Measurements from ENCODE around the gene NRM.
A peak's percentile ranks its signal among the peaks of the same experiment; 100 is the strongest.

The NRM gene

GRCh38 chr6:30681766-30682142, 9.0 kb downstream of the NRM start:
- peak overlapping the region; percentile 95 for H3K4me2 ChIP-seq (ENCODE audit: insufficient read depth, low read length)
- H2AFZ ChIP-seq (ENCODE audit: low read depth, low read length): no peak overlapping the region
- ATAC-seq (ENCODE audit: insufficient read depth, low read depth) (no peak), DNase-seq (no peak)
- peaks cover 44% of the 10 kb centered on the region for H4K20me1 ChIP-seq (ENCODE audit: insufficient read depth, low read length)
- H3K27ac ChIP-seq (ENCODE audit: low read length): peak overlapping the region; percentile 94
- peaks cover 63% of the 10 kb centered on the region for H3K4me1 ChIP-seq (ENCODE audit: insufficient read depth, low read length)
- peaks cover 86% of the 10 kb centered on the region for H3K79me2 ChIP-seq (ENCODE audit: insufficient read depth, low read length)
- H3K9me3 ChIP-seq (ENCODE audit: insufficient read depth, low read length, severe bottlenecking): no peaks in the 10 kb centered on the region
- H3K9ac ChIP-seq (ENCODE audit: low read depth, low read length): peak overlapping the region; percentile 88
- peaks cover 68% of the 10 kb centered on the region for H3K36me3 ChIP-seq (ENCODE audit: insufficient read depth, low read length)
- no peaks in the 10 kb centered on the region for H3K27me3 ChIP-seq (ENCODE audit: insufficient read depth, low read length, poor library complexity)
- no peak for TF ChIP-seq CTCF (IDR thresholded peaks at IDR 0.05; ENCODE audit: borderline replicate concordance, extremely low read depth, low read length, poor library complexity, severe bottlenecking)
- TF ChIP-seq EZH2 (IDR thresholded peaks at IDR 0.05; ENCODE audit: borderline replicate concordance, low read depth, low read length, severe bottlenecking): no peak
- H3K4me3 ChIP-seq (ENCODE audit: low read depth in 1 of 2, low read length in 2 of 2): peak overlapping the region; percentile 21 to 68; a peak in 3 of 4 replicates

- peaks cover 36% of the 10 kb centered on the region for H4K20me1 ChIP-seq (ENCODE audit: insufficient read depth, low read length)
- H3K79me2 ChIP-seq (ENCODE audit: insufficient read depth, low read length): peaks cover 68% of the 10 kb centered on the region
- ATAC-seq (ENCODE audit: insufficient read depth, low read depth) (no peak), DNase-seq (no peak)
- peak overlapping the region; percentile 88 for H3K9ac ChIP-seq (ENCODE audit: low read depth, low read length)
- TF ChIP-seq EZH2 (IDR thresholded peaks at IDR 0.05; ENCODE audit: borderline replicate concordance, low read depth, low read length, severe bottlenecking) (no peak), CTCF (IDR thresholded peaks at IDR 0.05; ENCODE audit: borderline replicate concordance, extremely low read depth, low read length, poor library complexity, severe bottlenecking) (no peak)
- H2AFZ ChIP-seq (ENCODE audit: low read depth, low read length): no peak overlapping the region
- H3K4me2 ChIP-seq (ENCODE audit: insufficient read depth, low read length): peak overlapping the region; percentile 95
- H3K27ac ChIP-seq (ENCODE audit: low read length): peak overlapping the region; percentile 70
- H3K9me3 ChIP-seq (ENCODE audit: insufficient read depth, low read length, severe bottlenecking): no peaks in the 10 kb centered on the region
- no peaks in the 10 kb centered on the region for H3K27me3 ChIP-seq (ENCODE audit: insufficient read depth, low read length, poor library complexity)
- peaks cover 53% of the 10 kb centered on the region for H3K4me1 ChIP-seq (ENCODE audit: insufficient read depth, low read length)
- H3K36me3 ChIP-seq (ENCODE audit: insufficient read depth, low read length): peaks cover 70% of the 10 kb centered on the region
- peak overlapping the region in 1 of 2 experiments; percentile 49; a peak in 2 of 4 replicates for H3K4me3 ChIP-seq (ENCODE audit: low read depth in 1 of 2, low read length in 2 of 2)
These were observed 10.8 kb downstream of the NRM start for GRCh38 chr6:30679765-30680535.

- H2AFZ ChIP-seq (ENCODE audit: low read depth, low read length): no peak overlapping the region
- H3K27me3 ChIP-seq (ENCODE audit: insufficient read depth, low read length, poor library complexity): no peaks in the 10 kb centered on the region
- TF ChIP-seq CTCF (IDR thresholded peaks at IDR 0.05; ENCODE audit: borderline replicate concordance, extremely low read depth, low read length, poor library complexity, severe bottlenecking) (peak; percentile 99), EZH2 (IDR thresholded peaks at IDR 0.05; ENCODE audit: borderline replicate concordance, low read depth, low read length, severe bottlenecking) (no peak)
- H3K4me1 ChIP-seq (ENCODE audit: insufficient read depth, low read length): peaks cover 50% of the 10 kb centered on the region
- H3K36me3 ChIP-seq (ENCODE audit: insufficient read depth, low read length): peaks cover 68% of the 10 kb centered on the region
- H3K4me3 ChIP-seq (ENCODE audit: low read depth in 1 of 2, low read length in 2 of 2): peak overlapping the region in 1 of 2 experiments; percentile 49; a peak in 2 of 4 replicates
- peak; percentile 92 for DNase-seq
- peaks cover 60% of the 10 kb centered on the region for H3K79me2 ChIP-seq (ENCODE audit: insufficient read depth, low read length)
- no peaks in the 10 kb centered on the region for H3K9me3 ChIP-seq (ENCODE audit: insufficient read depth, low read length, severe bottlenecking)
- ATAC-seq (ENCODE audit: insufficient read depth, low read depth): peak; percentile 68
- H3K4me2 ChIP-seq (ENCODE audit: insufficient read depth, low read length): peak overlapping the region; percentile 95
- H3K27ac ChIP-seq (ENCODE audit: low read length): peak overlapping the region; percentile 70
- peak overlapping the region; percentile 88 for H3K9ac ChIP-seq (ENCODE audit: low read depth, low read length)
- H4K20me1 ChIP-seq (ENCODE audit: insufficient read depth, low read length): peaks cover 35% of the 10 kb centered on the region
These were observed 11.6 kb downstream of the NRM start for GRCh38 chr6:30678964-30679726.
